CD4-positive, alpha-beta memory T cell (primary cell): Measurements from ENCODE around the gene TBCB. TPM values are rescaled to one million over a fixed set of nuclear protein-coding genes. Genes with fewer than 3 reads are reported as not detected.
A peak's percentile ranks its signal among the peaks of the same experiment; 100 is the strongest.

Experiments used
- CTCF ChIA-PET: fragments of 350-600 bp; sonication (Branson Sonifier 250); formaldehyde crosslinking; loops from one replicate; lab custom pipeline; 2021; ENCODE audit warnings: inconsistent platforms; ENCODE audit not compliant: partially characterized antibody; lab: Charles Lee
- POLR2A ChIA-PET: fragments of 350-600 bp; sonication (Branson Sonifier 250); formaldehyde crosslinking; loops from one replicate; lab custom pipeline; 2021; ENCODE audit not compliant: partially characterized antibody; lab: Charles Lee
- DNase-seq, 5 donors: peaks; one replicate each; pipeline versions ENCODE4 v3.0.0 to v3.0.0-alpha.2; 2020 to 2022; ENCODE audit warnings: mixed read lengths in 1 of 5
- H3K27ac ChIP-seq: one replicate; pipeline ENCODE4 v1.7.0; 2013; ENCODE audit warnings: low read depth, low read length
- H3K27me3 ChIP-seq: 2 replicates; pipeline ENCODE4 v1.7.0; 2013; ENCODE audit warnings: mild to moderate bottlenecking, low read length, moderate library complexity; ENCODE audit not compliant: insufficient read depth
- H3K36me3 ChIP-seq: 2 replicates; pipeline ENCODE4 v1.7.0; 2013; ENCODE audit warnings: mild to moderate bottlenecking, low read length, moderate library complexity; ENCODE audit not compliant: insufficient read depth
- H3K4me1 ChIP-seq: 2 replicates; pipeline ENCODE4 v1.7.0; 2013; ENCODE audit warnings: mild to moderate bottlenecking, low read length, moderate library complexity; ENCODE audit not compliant: insufficient read depth
- H3K4me3 ChIP-seq, 2 donors: one replicate each; pipeline ENCODE4 v1.7.0; 2013; ENCODE audit warnings: low read length in 2 of 2, mild to moderate bottlenecking in 1 of 2
- H3K9me3 ChIP-seq, 2 donors: one replicate each; pipeline ENCODE4 v1.7.0; 2013; ENCODE audit warnings: low read length in 2 of 2, control low read depth in 1 of 2; ENCODE audit not compliant: control insufficient read depth in 1 of 2
- H3K27ac Mint-ChIP-seq, 7 donors: one replicate each; pipeline ENCODE4 v1.8.0; 2020 to 2021; ENCODE audit warnings: mixed read lengths in 7 of 7, mild to moderate bottlenecking in 6 of 7, inconsistent platforms in 3 of 7, moderate library complexity in 3 of 7
- H3K27me3 Mint-ChIP-seq, 2 donors: one replicate each; pipeline ENCODE4 v1.8.0; 2020 to 2021; ENCODE audit warnings: mixed read lengths in 2 of 2
- H3K36me3 Mint-ChIP-seq, 2 donors: one replicate each; pipeline ENCODE4 v1.8.0; 2020 to 2021; ENCODE audit warnings: mixed read lengths in 2 of 2, inconsistent platforms in 1 of 2, mild to moderate bottlenecking in 1 of 2
- H3K4me1 Mint-ChIP-seq, 4 donors: one replicate each; pipeline ENCODE4 v1.8.0; 2020 to 2021; ENCODE audit warnings: mixed read lengths in 4 of 4, mild to moderate bottlenecking in 1 of 4
- H3K4me3 Mint-ChIP-seq, 8 donors: one replicate each; pipeline ENCODE4 v1.8.0; 2020 to 2021; ENCODE audit warnings: mixed read lengths in 8 of 8, mild to moderate bottlenecking in 7 of 8, moderate library complexity in 6 of 8, inconsistent platforms in 3 of 8
- H3K9me3 Mint-ChIP-seq, 8 donors: one replicate each; pipeline ENCODE4 v1.8.0; 2020 to 2021; ENCODE audit warnings: mixed read lengths in 8 of 8, mild to moderate bottlenecking in 5 of 8, inconsistent platforms in 3 of 8, moderate library complexity in 1 of 8
- intact Hi-C: fragments of 100-400 bp; cut with micrococcal nuclease; formaldehyde crosslinking; loops from one replicate; pipeline ENCODE4 v1.15.1; 2023
- polyA plus RNA-seq, 2 donors: library from polyadenylated mRNA; unstranded; fragments of 300-500 nt; fragmentation: Illumina TruSeq; gene quantifications; one replicate each; pipeline ENCODE4 v1.2.3, GENCODE V29; 2021
- total RNA-seq, 2 experiments: library from RNA; stranded (reverse); gene quantifications; one replicate each; pipeline ENCODE4 v1.2.3, GENCODE V29; 2021

TBCB gene
- total and polyA plus RNA-seq, 4 experiments from 2014 or later = 148 to 308 (median 202) TPM

- DNase-seq = no peak
- POLR2A ChIA-PET = no interaction called here
- no peak overlapping the region for H3K4me3 ChIP-seq
- Mint-ChIP-seq H3K27ac (no peak overlapping the region), H3K4me3 (no peak overlapping the region), H3K4me1 (peaks cover 10 to 32% (median 22%) of the 10 kb centered on the region in 4 donors), H3K36me3 (peaks cover 5 to 33% of the 10 kb centered on the region in 2 donors), H3K27me3 (peaks cover 0 to 2% of the 10 kb centered on the region in 2 donors), H3K9me3 (peaks cover 0 to 6% (median 0%) of the 10 kb centered on the region in 8 donors)
- CTCF ChIA-PET = no interaction called here
- H3K27ac ChIP-seq = no peak overlapping the region
- peaks cover 19% of the 10 kb centered on the region for H3K4me1 ChIP-seq
- H3K27me3 ChIP-seq = no peaks in the 10 kb centered on the region
- no peaks in the 10 kb centered on the region for H3K9me3 ChIP-seq
- intact Hi-C loops = loop anchor here (10.0 kb wide), 2 partner anchors 216 to 1104 kb away; partner anchors contain the start of genes ZNF383 and ZNF585B
- H3K36me3 ChIP-seq = peaks cover 7% of the 10 kb centered on the region
These were observed 4.1 kb upstream of the TBCB start for GRCh38 chr19:36111200-36111539.

- H3K36me3 Mint-ChIP-seq = peaks cover 10 to 40% of the 10 kb centered on the region in 2 donors
- peak overlapping the region in 4 of 7 donors; percentile 23 to 95 (median 79) for H3K27ac Mint-ChIP-seq
- H3K4me1 Mint-ChIP-seq = peaks cover 18 to 44% (median 32%) of the 10 kb centered on the region in 4 donors
These were observed 2.6 kb upstream of the TBCB start for GRCh38 chr19:36112678-36113077.

DNA sequence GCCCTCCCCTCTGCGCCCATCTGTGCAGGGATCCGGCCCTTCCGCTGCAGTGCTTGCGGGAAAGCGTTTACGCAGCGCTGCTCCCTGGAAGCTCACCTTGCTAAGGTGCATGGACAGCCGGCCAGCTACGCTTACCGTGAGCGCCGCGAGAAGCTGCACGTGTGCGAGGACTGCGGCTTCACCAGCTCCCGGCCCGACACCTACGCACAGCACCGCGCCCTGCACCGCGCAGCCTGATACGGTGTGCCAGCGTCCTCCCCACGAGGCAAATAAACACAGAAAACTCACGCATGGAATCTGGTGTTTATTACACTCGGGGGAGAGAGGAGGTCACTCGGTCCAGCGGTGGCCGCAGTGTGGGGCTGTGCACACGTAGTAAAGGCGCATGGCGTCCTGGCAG lies 1.8 kb upstream of the TBCB start:
- Mint-ChIP-seq H3K9me3 (peaks cover 0 to 6% (median 0%) of the 10 kb centered on the region in 8 donors), H3K4me1 (peaks cover 21 to 51% (median 36%) of the 10 kb centered on the region in 4 donors), H3K36me3 (peaks cover 16 to 44% of the 10 kb centered on the region in 2 donors), H3K4me3 (peak overlapping the region; percentile 89 to 99 (median 94)), H3K27me3 (peaks cover 0 to 2% of the 10 kb centered on the region in 2 donors), H3K27ac (peak overlapping the region in 6 of 7 donors; percentile 61 to 99 (median 90))
- Histone ChIP-seq H3K4me3 (no peak overlapping the region), H3K9me3 (no peaks in the 10 kb centered on the region), H3K27ac (no peak overlapping the region), H3K27me3 (no peaks in the 10 kb centered on the region), H3K36me3 (peaks cover 7% of the 10 kb centered on the region), H3K4me1 (peaks cover 30% of the 10 kb centered on the region)
- CTCF ChIA-PET = interaction anchor here (4.3 kb wide), 1 partner anchor 14 kb away, joined by 21 read pairs; no protein-coding TSS in a partner anchor
- intact Hi-C loops = loop anchor here (10.0 kb wide), 2 partner anchors 219 to 1101 kb away; partner anchors contain the start of genes ZNF383 and ZNF585B
- POLR2A ChIA-PET = interaction anchor here (0.5 to 3.1 kb wide), 4 partner anchors 9 to 120 kb away, joined by 3 to 34 read pairs (median 12); partner anchors contain the start of gene CAPNS1
- no peak for DNase-seq

More at GRCh38 chr19:36112678-36113077, 2.6 kb upstream of the TBCB start:
- Histone ChIP-seq H3K4me3 (no peak overlapping the region), H3K36me3 (peaks cover 7% of the 10 kb centered on the region), H3K4me1 (peaks cover 30% of the 10 kb centered on the region), H3K27me3 (no peaks in the 10 kb centered on the region), H3K27ac (no peak overlapping the region), H3K9me3 (no peaks in the 10 kb centered on the region)
- intact Hi-C loops = loop anchor here (10.0 kb wide), 2 partner anchors 218 to 1102 kb away; partner anchors contain the start of genes ZNF383 and ZNF585B
- Mint-ChIP-seq H3K4me3 (peak overlapping the region; percentile 57 to 96 (median 76)), H3K27me3 (peaks cover 0 to 2% of the 10 kb centered on the region in 2 donors), H3K9me3 (peaks cover 0 to 6% (median 0%) of the 10 kb centered on the region in 8 donors)
- ChIA-PET CTCF (no interaction called here), POLR2A (interaction anchor here (0.7 kb wide), 1 partner anchor 120 kb away, joined by 3 read pairs; no protein-coding TSS in a partner anchor)
- DNase-seq = no peak

- CTCF ChIA-PET = interaction anchor here (1.3 to 4.3 kb wide), 2 partner anchors 13 to 61 kb away, joined by 3 to 21 read pairs; partner anchors contain the start of gene THAP8
- Mint-ChIP-seq H3K27me3 (peaks cover 0 to 2% of the 10 kb centered on the region in 2 donors), H3K27ac (peak overlapping the region; percentile 95 to 100 (median 98)), H3K36me3 (peaks cover 16 to 42% of the 10 kb centered on the region in 2 donors), H3K4me1 (peaks cover 21 to 51% (median 36%) of the 10 kb centered on the region in 4 donors), H3K9me3 (peaks cover 0 to 6% (median 0%) of the 10 kb centered on the region in 8 donors), H3K4me3 (peak overlapping the region; percentile 89 to 99 (median 94))
- peak overlapping the region; percentile 80 for H3K27ac ChIP-seq
- POLR2A ChIA-PET = interaction anchor here (0.5 to 3.1 kb wide), 14 partner anchors 9 to 466 kb away, joined by 3 to 34 read pairs (median 10); partner anchors contain the start of genes ALKBH6, CAPNS1, COX6B1 and SDHAF1
- DNase-seq = peak in 2 of 5 donors; percentile 22 to 60
- peaks cover 30% of the 10 kb centered on the region for H3K4me1 ChIP-seq
- intact Hi-C loops = loop anchor here (2.0 to 10.0 kb wide), 3 partner anchors 119 to 1101 kb away; partner anchors contain the start of genes SDHAF1, ZNF383 and ZNF585B
- H3K36me3 ChIP-seq = peaks cover 14% of the 10 kb centered on the region
- H3K27me3 ChIP-seq = no peaks in the 10 kb centered on the region
- no peaks in the 10 kb centered on the region for H3K9me3 ChIP-seq
- peak overlapping the region; percentile 75 to 99 for H3K4me3 ChIP-seq
These were observed 1.2 kb upstream of the TBCB start for GRCh38 chr19:36113894-36114720.

DNA sequence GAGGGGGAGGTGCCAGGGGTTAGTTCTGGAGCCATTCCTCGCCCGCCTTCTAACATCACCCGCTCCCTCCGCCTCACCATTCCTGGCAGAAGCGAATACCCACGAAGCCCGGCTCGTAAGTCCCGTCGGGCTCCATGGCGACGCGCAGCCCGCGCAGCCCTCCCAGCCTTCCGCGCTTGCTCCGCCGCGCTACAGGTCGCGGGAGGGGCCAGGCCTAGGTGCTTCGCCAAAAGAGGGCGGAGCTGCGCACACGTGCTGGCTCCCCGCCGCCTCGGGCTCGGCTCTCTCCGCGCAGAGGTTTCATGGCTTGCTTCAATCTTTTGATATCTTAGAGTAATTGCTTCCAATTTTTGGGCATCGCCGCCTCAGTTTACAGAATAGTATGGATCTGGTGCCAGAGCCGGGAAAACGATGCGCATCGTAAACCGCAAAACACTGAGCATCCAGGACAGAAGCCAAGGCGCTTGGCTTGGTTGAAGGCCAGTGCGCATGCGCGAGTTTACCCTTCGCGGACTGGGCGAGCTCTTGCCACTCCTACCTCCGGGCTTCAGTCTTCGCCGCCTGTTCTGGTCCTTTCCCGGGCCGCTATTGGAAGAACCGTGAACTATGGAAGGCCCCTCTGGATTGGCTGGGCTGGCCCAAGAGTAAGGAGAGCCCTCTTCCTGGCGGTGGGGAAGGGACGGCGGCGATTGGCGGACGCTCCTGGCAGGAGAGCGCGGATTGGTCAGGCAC lies 381 bp upstream of the TBCB start, which contains the start of gene POLR2I:
Gene POLR2I (minus strand): TSS at position 155 of the 732 bp plus-strand sequence. CDS start 19 bp downstream, at position 136.
- H3K4me3 Mint-ChIP-seq = peak within 1 kb of the TSS; percentile 89 to 99 (median 94)
- Histone ChIP-seq H3K27ac (peak within 1 kb of the TSS; percentile 80), H3K36me3 (peaks cover 19% of the 10 kb centered on the region), H3K4me1 (peaks cover 30% of the 10 kb centered on the region), H3K9me3 (no peaks in the 10 kb centered on the region), H3K27me3 (no peaks in the 10 kb centered on the region), H3K4me3 (peak within 1 kb of the TSS; percentile 75 to 99)
- H3K36me3 Mint-ChIP-seq = peaks cover 17 to 43% of the 10 kb centered on the region in 2 donors
- peak; percentile 99 to 100 (median 100) for DNase-seq
- intact Hi-C loops = loop anchor here (1.0 to 10.0 kb wide), 9 partner anchors 12 to 1100 kb away; partner anchors contain the start of genes ALKBH6, SDHAF1, THAP8 and WDR62
- H3K4me1 Mint-ChIP-seq = peaks cover 22 to 52% (median 37%) of the 10 kb centered on the region in 4 donors
- H3K27me3 Mint-ChIP-seq = peaks cover 0 to 2% of the 10 kb centered on the region in 2 donors
- POLR2A ChIA-PET = interaction anchor here (0.6 to 3.1 kb wide), 28 partner anchors 10 to 1391 kb away, joined by 3 to 34 read pairs (median 4); partner anchors contain the start of genes ALKBH6, CAPNS1, COX6B1 and PSENEN
- CTCF ChIA-PET = interaction anchor here (1.3 to 4.3 kb wide), 3 partner anchors 13 to 156 kb away, joined by 3 to 21 read pairs (median 6); partner anchors contain the start of gene THAP8
- peak within 1 kb of the TSS; percentile 95 to 100 (median 98) for H3K27ac Mint-ChIP-seq
- peaks cover 0 to 6% (median 0%) of the 10 kb centered on the region in 8 donors for H3K9me3 Mint-ChIP-seq

DNA sequence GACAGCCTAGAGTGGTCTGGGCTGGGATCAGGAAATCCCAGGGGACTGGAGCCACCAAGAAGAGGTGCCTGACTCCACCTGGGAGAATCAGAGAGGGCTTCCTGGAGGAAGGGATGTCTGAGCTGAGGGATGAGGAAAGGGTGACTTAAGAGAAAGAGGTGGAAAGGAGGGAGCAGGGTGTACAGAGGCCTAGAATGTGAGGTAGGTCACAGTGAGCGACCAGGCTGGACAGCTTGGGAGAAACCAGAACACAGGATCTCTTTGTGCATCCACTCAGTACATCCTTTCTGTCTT lies 1.0 kb downstream of the TBCB start:
- peaks cover 0 to 6% (median 0%) of the 10 kb centered on the region in 8 donors for H3K9me3 Mint-ChIP-seq
- no peaks in the 10 kb centered on the region for H3K27me3 ChIP-seq
- peaks cover 30% of the 10 kb centered on the region for H3K4me1 ChIP-seq
- intact Hi-C loops = loop anchor here (5.0 to 10.0 kb wide), 3 partner anchors 159 to 1099 kb away; partner anchors contain the start of genes ZNF383 and ZNF585B
- H3K36me3 ChIP-seq = peaks cover 26% of the 10 kb centered on the region
- H3K27me3 Mint-ChIP-seq = peaks cover 0 to 2% of the 10 kb centered on the region in 2 donors
- peak overlapping the region; percentile 80 for H3K27ac ChIP-seq
- H3K4me1 Mint-ChIP-seq = peaks cover 25 to 57% (median 39%) of the 10 kb centered on the region in 4 donors
- CTCF ChIA-PET = interaction anchor here (2.1 to 4.3 kb wide), 2 partner anchors 11 to 158 kb away, joined by 6 to 21 read pairs; no protein-coding TSS in a partner anchor
- peak overlapping the region; percentile 95 to 100 (median 98) for H3K27ac Mint-ChIP-seq
- no peak for DNase-seq
- peak overlapping the region; percentile 89 to 99 (median 94) for H3K4me3 Mint-ChIP-seq
- no peaks in the 10 kb centered on the region for H3K9me3 ChIP-seq
- H3K4me3 ChIP-seq = peak overlapping the region; percentile 69 to 75
- POLR2A ChIA-PET = interaction anchor here (1.1 to 3.1 kb wide), 10 partner anchors 9 to 457 kb away, joined by 3 to 34 read pairs (median 12); partner anchors contain the start of genes ALKBH6, CAPNS1, SDHAF1 and ZNF146
- peaks cover 20 to 50% of the 10 kb centered on the region in 2 donors for H3K36me3 Mint-ChIP-seq
